DLD1 (cell line): Measurements from ENCODE around the gene HIBCH.
"Not testable (repeated sequence)": the region's sequence is repeated elsewhere in the genome, so short reads cannot be mapped to it uniquely, and the experiment has no call there.

Experiments used
- in situ Hi-C: cut with HindIII; loops from 2 replicates; pipeline ENCODE4 v1.10.0; 2017; ENCODE audit warnings: low sequenced_read_pairs

HIBCH gene

DNA sequence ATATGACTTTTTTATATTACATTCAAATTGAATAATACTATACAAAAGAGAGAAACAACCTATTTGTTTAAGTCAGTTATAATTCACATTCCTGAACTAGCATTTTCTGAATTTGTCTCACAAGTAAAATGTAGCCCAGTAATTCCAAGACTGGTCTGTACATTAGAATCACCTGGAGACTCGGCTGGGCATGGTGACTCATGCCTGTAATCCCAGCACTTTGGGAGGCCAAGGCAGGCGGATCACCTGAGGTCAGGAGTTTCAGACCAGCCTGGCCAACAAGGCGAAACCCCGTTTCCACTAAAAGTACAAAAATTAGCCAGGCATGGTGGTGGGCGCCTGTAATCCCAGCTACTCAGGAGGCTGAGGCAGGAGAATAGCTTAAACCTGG is 7.0 kb downstream of the HIBCH start:
- in situ Hi-C loops, result not testable (repeated sequence)

DNA sequence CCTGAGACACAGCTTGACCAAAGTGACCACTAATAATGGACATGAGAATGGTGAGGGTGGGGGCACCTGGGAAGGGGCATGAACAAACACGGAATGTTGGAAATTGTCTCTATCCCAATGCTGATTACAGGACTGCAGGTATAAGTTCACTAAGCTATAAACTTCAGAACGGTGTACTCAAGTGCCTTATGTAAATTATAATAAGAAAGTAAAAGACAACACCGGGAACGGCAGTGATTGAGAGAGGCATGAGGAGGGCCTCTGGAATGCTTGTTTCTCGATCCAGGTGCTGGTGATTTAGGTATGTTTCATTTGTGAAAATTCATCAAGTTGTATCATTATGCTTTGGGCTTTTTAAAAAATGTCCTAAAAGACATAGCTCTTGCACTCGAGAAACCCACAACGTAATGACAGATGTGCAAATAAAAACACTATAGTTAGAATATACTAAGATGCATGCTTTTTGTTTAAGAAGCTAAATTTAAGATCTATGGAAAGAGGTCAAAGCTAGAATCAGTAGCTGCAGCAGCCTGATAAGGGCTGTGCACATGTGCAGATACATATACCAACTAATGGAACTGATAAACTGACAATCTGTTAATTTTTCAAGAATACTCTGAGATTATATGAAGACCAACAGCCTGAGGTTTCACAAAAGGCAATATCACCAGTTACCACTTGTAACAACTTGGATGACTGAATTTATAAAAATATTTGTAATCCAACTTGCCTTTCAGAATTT is 7.6 kb downstream of the HIBCH start:
- in situ Hi-C loops, result no loop called here

DNA sequence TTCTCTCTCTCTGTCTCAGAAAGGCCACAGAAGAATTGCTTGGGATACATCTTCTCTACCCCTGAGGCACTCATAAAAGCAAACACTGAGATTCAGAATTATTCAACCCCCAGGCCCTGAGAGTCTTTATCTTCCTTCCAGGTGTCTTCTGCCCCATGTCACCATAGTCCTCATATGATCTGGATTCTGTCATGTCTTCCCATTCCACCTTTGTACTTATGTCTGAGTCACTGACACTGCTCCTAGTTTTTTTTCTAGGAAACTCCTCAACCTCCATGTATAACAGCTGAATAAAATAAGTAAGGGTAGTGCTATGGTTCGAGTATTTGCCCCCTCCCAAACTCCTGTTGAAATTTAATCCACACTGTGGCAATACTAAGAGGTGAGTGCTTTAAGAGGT is 11.6 kb downstream of the HIBCH start:
- in situ Hi-C loops, result no loop called here

DNA sequence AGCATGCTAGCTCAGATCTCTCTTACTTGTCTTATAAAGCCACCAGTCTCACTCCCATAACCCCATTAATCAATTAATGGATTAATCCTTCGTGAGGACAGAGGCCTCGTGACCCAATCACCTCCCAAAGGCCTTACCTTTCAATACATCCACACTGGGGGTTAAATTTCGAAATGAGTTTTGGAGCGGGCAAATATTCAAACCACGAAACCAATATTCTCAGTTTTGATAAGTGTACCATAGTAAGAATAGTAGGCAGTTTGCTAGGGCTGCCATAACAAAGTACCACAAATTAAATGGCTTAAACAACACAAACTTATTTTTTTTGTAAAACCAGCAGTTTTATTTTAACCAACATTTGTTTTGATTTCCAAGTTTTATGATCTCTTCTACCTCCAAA is 15.2 kb downstream of the HIBCH start:
- in situ Hi-C loops, result no loop called here

DNA sequence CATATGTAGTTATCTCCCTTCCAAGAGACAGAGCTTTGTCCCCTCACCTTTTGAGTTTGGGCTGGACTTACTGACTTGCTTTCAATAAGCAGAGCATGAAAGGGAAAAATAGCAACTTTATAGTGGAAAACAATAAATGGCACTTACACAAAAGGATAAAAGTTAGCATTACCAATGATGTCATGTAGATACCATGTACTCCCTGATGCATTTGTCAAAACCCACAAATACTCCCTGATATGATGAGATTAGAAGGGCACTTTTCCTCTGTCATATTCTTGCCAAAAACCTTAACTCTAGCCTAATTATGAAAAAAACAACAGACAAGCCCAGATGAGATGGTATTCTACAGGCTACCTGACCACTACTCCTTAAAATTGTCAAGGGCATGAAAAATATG is 16.0 kb downstream of the HIBCH start:
- in situ Hi-C loops, result no loop called here

DNA sequence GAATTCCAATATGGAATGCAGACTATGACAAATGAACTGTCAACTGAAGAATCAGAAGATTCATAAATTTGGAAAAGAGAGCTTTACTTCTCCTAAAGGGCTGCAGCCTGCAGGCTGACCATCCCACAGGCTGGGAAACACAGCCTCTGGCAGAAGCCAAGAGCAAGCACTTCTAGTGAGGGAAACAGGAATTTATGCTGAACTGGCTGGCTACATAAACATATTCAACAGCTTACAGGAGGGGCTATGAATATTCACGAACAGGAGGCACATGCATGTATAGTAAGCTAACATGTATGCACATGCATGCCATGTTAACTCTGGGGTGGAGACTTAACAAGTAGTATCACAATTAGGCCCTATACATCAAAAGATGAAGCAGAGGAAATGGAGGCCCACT is 17.6 kb downstream of the HIBCH start:
- in situ Hi-C loops, result no loop called here

DNA sequence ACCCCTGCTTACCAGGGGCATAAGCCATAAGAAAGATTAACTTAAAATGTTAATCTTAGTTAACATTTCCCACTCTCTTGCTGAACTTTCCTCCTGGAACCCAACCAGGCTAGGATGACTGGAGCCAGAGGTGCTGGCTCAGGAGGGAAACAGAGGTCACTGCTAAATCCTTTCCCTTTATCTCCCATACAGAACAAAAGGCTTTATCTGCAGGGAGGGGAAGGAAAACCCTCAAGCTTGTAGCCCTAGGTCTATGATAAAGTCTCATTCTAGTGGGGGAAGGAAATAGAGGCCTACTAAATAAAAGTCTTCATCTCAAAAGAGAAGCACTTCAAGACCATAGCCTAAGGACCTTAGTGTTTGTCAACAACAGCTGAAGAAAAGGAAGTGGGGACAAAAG is 18.6 kb downstream of the HIBCH start:
- in situ Hi-C loops, result no loop called here

DNA sequence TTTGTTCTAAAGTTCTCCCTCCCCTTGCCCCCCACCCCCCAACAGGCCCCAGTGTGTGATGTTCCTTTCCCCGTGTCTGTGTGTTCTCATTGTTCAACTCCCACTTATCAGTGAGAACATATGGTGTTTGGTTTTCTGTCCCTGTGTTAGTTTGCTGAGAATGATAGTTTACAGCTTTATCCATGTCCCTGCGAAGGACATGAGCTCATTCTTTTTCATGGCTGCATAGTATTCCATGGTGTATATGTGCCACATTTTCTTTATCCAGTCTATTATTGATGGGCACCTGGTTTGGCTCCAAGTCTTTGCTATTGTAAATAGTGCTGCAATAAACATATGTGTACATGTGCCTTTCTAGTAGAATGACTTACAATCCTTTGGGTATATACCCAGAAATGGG is 21.7 kb downstream of the HIBCH start:
- in situ Hi-C loops, result not testable (repeated sequence)

DNA sequence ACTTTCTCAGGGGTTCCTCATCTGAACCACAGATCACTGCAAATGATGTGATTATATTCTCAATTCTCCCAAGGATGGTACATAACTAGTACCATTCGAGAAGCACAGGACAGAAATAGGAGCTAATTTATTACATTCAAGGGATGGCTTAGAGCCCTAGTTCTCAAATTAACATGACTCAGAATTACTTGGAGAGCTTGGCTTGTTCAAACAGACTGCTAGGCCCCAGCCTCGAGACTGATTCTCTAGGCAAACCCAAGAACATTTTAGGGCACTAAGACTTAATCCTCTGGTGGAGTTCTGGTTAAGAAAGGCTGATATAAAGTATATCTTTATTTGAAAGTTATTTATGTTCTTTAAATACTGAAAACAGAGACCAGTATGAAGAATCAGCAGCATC is 35.8 kb downstream of the HIBCH start:
- in situ Hi-C loops, result no loop called here

DNA sequence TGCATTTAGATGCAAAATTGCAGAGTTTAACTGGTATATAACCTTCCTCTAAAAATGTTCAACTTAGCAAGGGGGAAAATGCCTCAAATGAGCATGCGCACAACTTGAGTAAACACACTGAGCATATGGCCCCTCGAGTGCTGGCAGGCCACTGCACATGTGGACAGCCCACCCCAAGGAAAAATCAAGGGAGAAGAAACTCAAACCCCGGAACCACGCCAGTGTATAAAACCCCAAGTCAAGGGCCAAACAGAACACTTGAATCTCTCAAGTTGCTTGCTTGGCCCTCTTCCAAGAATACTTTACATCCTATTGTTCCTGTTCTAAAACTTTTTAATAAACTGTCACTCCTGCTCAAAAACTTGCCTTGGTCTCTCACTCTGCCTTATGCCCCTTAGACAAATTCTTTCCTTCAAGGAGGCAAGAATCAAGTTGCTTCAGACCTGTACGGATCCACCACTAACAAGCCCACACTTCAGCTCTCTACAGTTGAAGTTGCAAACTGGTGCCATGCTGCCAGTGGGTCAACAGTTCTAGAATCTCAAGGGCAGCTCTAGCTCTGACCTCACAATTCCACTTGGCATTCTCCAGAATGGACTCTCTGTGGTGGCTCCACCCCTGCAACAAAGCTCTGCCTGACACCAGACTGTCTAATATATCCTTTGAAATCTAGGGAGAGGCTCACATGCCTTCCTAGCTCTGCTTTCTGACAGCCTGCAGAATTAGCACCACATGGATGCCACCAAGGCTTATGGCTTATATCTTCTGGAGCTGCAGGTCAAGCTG is 38.9 kb downstream of the HIBCH start:
- in situ Hi-C loops, result no loop called here

DNA sequence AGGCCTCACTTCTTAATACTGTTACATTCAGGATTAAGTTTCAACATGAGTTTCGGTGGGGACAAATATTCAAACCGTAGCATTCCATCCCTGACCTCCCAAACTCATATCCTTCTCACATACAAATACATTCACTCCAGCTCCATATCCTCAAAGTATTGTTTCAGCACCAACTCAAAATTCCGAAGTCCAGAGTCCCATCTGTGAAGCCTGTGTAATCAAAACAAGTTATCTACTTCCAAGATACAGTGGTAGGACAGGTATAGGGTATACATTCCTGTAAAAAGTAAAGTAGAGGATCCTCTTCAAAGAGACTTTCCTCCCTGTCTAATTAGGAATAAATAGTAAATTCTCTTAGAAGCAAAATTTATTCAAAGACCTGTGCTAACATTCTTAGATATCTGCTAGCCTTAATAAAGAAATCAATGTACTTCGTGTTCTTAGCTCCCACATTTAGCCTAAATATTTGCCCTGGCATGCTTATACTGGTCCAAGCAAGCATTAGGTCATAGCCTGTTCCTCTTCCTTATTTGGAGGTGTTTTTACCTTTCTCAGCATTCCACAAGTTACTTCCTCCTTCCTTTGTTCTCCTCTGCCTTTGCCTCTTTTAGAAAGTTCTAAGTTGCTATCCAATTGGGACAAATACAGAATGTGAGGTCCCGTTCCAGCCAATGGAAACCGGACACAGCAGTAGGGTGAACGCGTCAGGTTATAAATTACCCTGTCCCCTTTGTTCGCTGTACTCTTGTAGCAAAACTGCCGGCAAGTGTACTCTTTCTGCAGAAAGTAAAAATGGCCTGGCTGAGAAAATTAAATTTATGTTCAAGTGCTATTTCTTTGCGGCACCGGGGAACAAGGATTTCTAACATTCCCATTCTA is 40.1 kb downstream of the HIBCH start:
- in situ Hi-C loops, result not testable (repeated sequence)

DNA sequence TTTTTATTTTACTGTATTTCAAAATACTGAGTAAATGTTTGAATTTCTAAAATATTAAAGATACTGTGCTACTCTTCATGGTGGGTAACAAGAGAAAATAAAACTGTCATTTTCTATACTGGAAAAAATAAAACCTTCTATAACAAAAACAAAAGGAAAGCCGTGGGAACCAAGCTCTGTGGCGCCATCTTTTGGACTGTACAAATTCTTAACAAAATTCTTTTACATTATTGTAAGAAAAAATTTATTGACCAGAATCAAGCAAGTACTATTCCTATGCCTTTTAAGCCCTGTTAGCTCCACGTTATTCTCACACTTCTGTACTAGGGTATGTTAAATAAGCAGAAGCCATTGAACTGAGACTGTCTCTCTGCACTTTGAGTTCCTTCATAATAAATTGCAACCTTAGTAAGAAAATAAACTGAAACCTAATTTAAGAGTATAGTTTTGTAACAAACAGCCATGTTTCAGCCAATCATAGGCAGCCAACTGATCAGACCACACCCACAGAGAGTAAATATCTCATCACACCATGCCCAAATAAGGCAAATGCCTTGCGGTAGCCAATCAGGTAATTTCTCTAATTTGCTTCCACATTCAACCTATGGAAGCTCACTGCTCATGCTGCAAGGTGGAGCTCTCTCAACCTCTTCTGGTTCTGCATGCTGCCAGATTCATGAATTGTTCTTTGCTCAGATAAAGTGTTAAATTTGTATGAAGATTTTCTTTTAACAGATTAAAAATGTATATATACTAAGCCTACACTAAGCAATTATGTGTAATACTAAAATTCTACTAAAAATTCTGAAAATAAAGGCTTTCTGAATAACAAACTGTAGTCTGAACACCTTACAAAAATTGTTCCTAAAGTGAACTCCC is 42.2 kb downstream of the HIBCH start:
- in situ Hi-C loops, result no loop called here

DNA sequence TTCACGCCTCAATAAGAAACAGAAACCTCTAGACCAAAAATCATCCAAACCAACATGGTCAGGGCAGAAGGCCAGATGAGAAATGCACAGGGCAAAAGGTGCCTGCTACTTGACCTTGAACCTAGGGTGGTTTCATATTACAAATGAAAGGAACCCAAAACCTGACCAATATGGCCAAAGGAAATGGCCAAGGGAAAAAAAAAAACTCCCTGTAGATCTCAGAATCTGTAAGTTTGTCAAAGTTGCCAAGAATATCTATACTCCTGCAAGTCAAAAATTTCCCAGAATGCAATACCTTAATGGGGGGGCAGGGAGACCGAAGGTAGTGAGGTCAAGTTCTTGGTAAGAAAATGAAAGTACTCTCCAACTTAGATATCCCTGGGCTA is 47.2 kb downstream of the HIBCH start:
- in situ Hi-C loops, result no loop called here

DNA sequence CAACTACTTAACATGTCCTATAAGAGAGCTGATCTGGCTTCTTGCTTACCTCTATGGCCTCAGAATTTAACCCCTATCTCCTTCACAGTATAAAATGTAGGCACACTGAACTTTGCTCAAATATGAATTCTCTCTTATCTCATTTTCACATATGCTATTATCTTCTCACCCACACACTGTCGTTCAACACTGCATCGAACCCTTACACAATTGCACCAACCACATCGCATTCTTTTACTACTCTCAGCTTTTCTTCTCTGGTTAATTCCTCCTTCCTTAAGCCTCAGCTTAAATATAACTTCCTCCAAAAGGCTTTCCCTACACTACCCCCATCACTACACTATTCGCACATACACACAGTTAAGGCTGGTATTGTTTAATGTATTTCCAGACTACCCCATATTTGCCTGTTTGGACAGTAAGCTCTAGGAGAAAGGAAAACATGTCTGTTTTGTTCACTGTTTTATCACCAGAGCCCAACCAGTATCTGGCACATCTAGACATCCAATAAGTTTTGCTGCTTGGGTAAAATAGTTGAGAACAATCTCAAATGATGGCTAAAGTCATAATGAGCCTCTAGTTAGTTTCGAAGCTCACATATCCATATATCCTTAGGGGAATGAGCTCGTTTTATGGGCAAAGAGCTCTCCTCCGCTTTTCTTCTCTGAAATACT is 47.7 kb downstream of the HIBCH start:
- in situ Hi-C loops, result no loop called here

DNA sequence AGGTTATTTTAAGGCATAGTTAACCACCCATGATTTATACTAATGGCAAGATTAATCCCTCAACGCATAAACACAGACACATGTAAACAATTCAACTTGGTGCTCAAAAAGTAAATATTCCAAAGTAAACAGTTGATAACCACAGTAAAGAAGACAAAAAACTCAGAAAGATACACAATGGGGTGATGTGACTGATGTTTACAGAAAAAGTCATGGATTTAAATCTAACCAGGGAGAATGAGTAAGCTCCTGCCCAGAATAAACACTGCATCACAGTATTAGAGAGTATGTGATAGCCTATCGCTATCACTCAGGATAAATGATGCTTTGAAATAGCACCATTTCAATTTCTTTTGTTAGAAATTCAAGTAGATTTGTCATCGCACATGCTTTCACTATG is 49.3 kb downstream of the HIBCH start:
- in situ Hi-C loops, result no loop called here

DNA sequence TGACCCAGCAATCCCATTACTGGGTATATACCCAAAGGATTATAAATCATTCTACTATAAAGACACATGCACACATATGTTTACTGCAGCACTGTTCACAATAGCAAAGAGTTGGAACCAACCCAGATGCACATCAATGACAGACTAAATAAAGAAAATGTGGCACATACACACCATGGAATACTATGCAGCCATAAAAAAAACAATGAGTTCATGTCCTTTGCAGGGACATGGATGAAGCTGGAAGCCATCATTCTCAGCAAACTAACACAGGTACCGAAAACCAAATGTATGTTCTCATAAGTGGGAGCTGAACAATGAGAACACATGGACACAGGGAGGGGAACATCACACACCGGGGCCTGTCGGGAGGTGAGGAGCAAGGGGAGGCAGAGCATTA is 49.9 kb downstream of the HIBCH start:
- in situ Hi-C loops, result not testable (repeated sequence)

DNA sequence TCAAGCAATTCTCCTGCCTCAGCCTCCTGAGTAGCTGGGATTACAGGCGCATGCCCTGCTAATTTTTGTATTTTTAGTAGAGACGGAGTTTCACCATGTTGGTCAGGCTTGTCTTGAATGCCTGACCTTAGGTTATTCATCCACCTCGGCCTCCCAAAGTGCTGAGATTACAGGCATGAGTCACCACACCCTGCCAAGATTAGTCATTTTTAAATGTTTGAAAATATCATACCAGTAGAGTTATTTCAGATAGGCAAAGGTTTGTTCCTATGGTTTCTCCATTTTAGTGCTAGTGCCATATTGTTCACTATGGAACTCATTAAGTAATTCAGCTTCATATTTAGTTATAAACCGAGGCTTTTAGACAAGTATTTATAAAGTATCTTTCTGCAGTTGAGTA is 52.3 kb downstream of the HIBCH start:
- in situ Hi-C loops, result no loop called here

DNA sequence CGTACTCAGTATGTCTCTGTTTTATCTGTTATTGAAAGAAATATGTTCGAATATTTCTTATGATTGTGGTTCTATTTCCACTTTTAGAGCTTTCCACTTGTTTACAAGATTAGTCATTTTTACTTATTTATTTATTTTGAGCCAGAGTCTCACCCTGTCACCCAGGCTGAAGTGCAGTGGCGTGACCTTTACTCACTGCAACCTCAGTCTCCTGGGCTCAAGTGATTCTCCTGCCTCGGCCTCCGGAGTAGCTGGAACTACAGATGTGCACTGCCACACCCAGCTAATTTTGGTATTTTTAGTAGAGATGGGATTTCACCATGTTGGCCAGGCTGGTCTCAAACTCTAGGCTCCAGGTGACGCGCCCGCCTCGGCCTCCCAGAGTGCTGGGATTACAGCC is 53.3 kb downstream of the HIBCH start:
- in situ Hi-C loops, result no loop called here

DNA sequence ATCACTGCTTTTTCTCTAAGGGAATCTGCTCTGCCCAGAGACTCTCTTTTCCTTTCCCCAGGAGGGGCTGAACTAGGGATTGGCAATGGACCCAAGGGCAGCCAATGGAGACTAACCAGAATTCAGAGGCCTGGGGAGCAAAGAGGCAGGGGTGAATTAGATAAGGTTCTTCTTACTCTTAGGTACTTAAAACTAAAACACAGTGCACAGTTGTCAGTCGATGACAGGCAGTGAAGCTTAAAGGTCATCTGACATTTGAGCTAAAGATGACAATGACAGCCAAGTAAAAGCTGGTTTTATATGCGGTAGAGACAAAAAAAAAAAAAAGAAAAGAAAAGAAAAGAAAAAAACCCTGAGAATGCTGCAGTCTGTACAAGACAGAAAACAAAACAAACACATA is 57.8 kb downstream of the HIBCH start:
- in situ Hi-C loops, result no loop called here

DNA sequence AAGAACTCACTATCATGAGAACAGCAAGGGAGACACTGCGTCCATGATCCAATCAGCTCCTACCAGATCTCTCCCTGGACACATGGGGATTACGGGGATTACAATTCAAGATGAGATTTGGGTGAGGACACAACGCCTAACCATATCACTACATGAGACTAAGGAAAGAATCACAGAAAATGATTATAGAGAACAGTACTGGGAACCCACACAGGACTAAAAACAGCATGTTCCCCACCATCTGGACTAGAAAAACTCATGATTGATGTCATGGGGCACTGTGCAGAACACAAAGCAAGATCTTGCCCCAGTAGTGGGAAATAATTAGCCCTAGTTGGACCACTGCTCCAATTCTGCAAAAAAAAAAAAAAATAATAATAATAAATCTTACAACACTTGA is 63.5 kb downstream of the HIBCH start:
- in situ Hi-C loops, result no loop called here
